Endothelial cell of umbilical vein (primary cell): Measurements from ENCODE around the gene MED15. TPM values are rescaled to one million over a fixed set of nuclear protein-coding genes. Genes with fewer than 3 reads are reported as not detected.

Source experiments
- BruUV-seq: library from RNA; stranded (reverse); fragments of 400-500 nt; replicated peaks from 2 replicates; lab custom pipeline; 2021; lab: Mats Ljungman, UMichigan
- CTCF ChIA-PET: fragments of 300-600, 350-600 bp; sonication (Branson Sonifier 250); formaldehyde crosslinking; loops from one replicate; lab custom pipeline; 2021; ENCODE audit warnings: antibody characterized with exemption, inconsistent platforms; lab: Charles Lee
- POLR2A ChIA-PET: fragments of 300-600, 350-600 bp; sonication (Branson Sonifier 250); formaldehyde crosslinking; loops from one replicate; lab custom pipeline; 2021; ENCODE audit warnings: antibody characterized with exemption, inconsistent platforms; lab: Charles Lee
- DNase-seq: peaks from one replicate; pipeline ENCODE4 v3.0.0-alpha.2; 2011; ENCODE audit warnings: low read depth, low spot score
- FAIRE-seq: peaks from 2 replicates; lab custom pipeline; 2011; peaks lifted over from hg19 to GRCh38; lab: Jason Lieb, UNC
- H2AFZ ChIP-seq: 2 replicates; pipeline ENCODE4 v1.6.0; 2012; ENCODE audit warnings: low read depth, low read length, control low read depth, inconsistent platforms
- H3K27ac ChIP-seq: 2 replicates; pipeline ENCODE4 v1.5.1; 2011; ENCODE audit warnings: low read depth, mild to moderate bottlenecking, control low read depth, low read length, moderate library complexity; ENCODE audit not compliant: insufficient read depth
- H3K27me3 ChIP-seq, 2 experiments: 2 replicates each; pipeline versions ENCODE4 v1.6.0 to v1.6.1; 2011; ENCODE audit warnings: low read length in 2 of 2, mixed read lengths in 1 of 2; ENCODE audit not compliant: control insufficient read depth in 2 of 2, insufficient read depth in 2 of 2
- H3K36me3 ChIP-seq, 2 experiments: 2 replicates in 1 of 2; 3 replicates in 1 of 2; pipeline ENCODE4 v1.5.1; 2011; ENCODE audit warnings: low read length in 2 of 2, mild to moderate bottlenecking in 1 of 2, moderate library complexity in 1 of 2; ENCODE audit not compliant: control insufficient read depth in 2 of 2, insufficient read depth in 2 of 2; ENCODE audit errors: extremely low read depth in 1 of 2
- H3K4me1 ChIP-seq: 3 replicates; pipeline ENCODE4 v1.5.1; 2011; ENCODE audit warnings: mild to moderate bottlenecking, low read length; ENCODE audit not compliant: control insufficient read depth, insufficient read depth; ENCODE audit errors: extremely low read depth
- H3K4me2 ChIP-seq: 2 replicates; pipeline ENCODE4 v1.6.1; 2011; ENCODE audit warnings: low read length, control low read depth, mixed read lengths; ENCODE audit not compliant: insufficient read depth
- H3K4me3 ChIP-seq, 3 experiments: fragments of 200-600 bp in 1 of 3; sonication (generic), shearing (Covaris generic) in 1 of 3; replicated peaks in 1 of 3; 2 replicates each; pipeline ENCODE4 v1.5.1; 2011 to 2016; ENCODE audit warnings: control low read depth in 3 of 3, low read length in 3 of 3, mild to moderate bottlenecking in 2 of 3, inconsistent platforms in 1 of 3, low read depth in 1 of 3, moderate library complexity in 1 of 3; ENCODE audit not compliant: insufficient read depth in 1 of 3
- H3K79me2 ChIP-seq: 2 replicates; pipeline ENCODE4 v1.6.0; 2012; ENCODE audit warnings: low read length, inconsistent platforms; ENCODE audit not compliant: control insufficient read depth, insufficient read depth
- H3K9ac ChIP-seq: replicated peaks from 2 replicates; pipeline ENCODE3; 2011; ENCODE audit warnings: low read length, control low read depth; ENCODE audit not compliant: insufficient read depth; ENCODE audit errors: extremely low read depth
- H3K9me1 ChIP-seq: replicated peaks from 3 replicates; pipeline ENCODE4 v1.6.0; 2011; ENCODE audit warnings: mild to moderate bottlenecking, low read length; ENCODE audit not compliant: control insufficient read depth, insufficient read depth; ENCODE audit errors: extremely low read depth
- H3K9me3 ChIP-seq: replicated peaks from 2 replicates; pipeline ENCODE4 v1.5.1; 2012; ENCODE audit warnings: low read length, inconsistent platforms; ENCODE audit not compliant: control insufficient read depth, insufficient read depth
- H4K20me1 ChIP-seq: replicated peaks from 2 replicates; pipeline ENCODE3; 2011; ENCODE audit warnings: mild to moderate bottlenecking, low read length; ENCODE audit not compliant: control insufficient read depth, insufficient read depth; ENCODE audit errors: extremely low read depth
- CTCF ChIP-seq, 2 donors: IDR thresholded peaks; 1 replicate in 1 of 2; 2 replicates in 1 of 2; pipeline ENCODE4 v1.5.1; 2011; ENCODE audit warnings: low read length in 2 of 2, mild to moderate bottlenecking in 2 of 2, moderate library complexity in 2 of 2, control low read depth in 1 of 2, inconsistent platforms in 1 of 2, low read depth in 1 of 2; ENCODE audit not compliant: insufficient read depth in 1 of 2; ENCODE audit errors: extremely low read depth in 1 of 2
- EZH2 ChIP-seq: IDR thresholded peaks from 2 replicates; pipeline ENCODE4 v1.6.1; 2012; ENCODE audit warnings: borderline replicate concordance, low read depth, mild to moderate bottlenecking, moderate library complexity, low read length, inconsistent platforms; ENCODE audit not compliant: severe bottlenecking
- FOS ChIP-seq: IDR thresholded peaks from 2 replicates; pipeline ENCODE4 v1.6.1; 2011; ENCODE audit warnings: mild to moderate bottlenecking, low read length, moderate library complexity, borderline replicate concordance; ENCODE audit not compliant: insufficient read depth
- GATA2 ChIP-seq: IDR thresholded peaks from 2 replicates; pipeline ENCODE4 v1.7.0; 2011; ENCODE audit warnings: low read depth, mild to moderate bottlenecking, moderate library complexity, mixed read lengths, low read length; ENCODE audit not compliant: insufficient read length, insufficient read depth
- MAX ChIP-seq: IDR thresholded peaks from 2 replicates; pipeline ENCODE4 v1.6.1; 2011; ENCODE audit not compliant: insufficient read depth, insufficient read length
- MYC ChIP-seq: IDR thresholded peaks from one replicate; pipeline ENCODE4 v1.6.1; 2011; ENCODE audit warnings: mild to moderate bottlenecking, low read depth, low read length
- POLR2A ChIP-seq: IDR thresholded peaks from 2 replicates; pipeline ENCODE4 v1.6.1; 2012; ENCODE audit warnings: low read depth, mild to moderate bottlenecking, control low read depth, low read length
- dilution Hi-C: fragments of 300-500 bp; cut with MboI; formaldehyde crosslinking; loops from one replicate; pipeline ENCODE4 v1.15.0; 2019; ENCODE audit warnings: low sequenced_read_pairs; ENCODE audit not compliant: extremely low pct_ligation_motif_present
- intact Hi-C: fragments of 100-400 bp; cut with micrococcal nuclease; formaldehyde crosslinking; loops from one replicate; pipeline ENCODE4 v1.10.0; 2022
- polyA plus RNA-seq, 4 experiments: library from polyadenylated mRNA; depleted of rRNA in 3 of 4; stranded (reverse) in 3 of 4; unstranded in 1 of 4; fragments of >200 nt; gene quantifications; 2 replicates each; pipeline versions ENCODE4 v1.2.1 to v1.2.3, GENCODE V29; 2011 to 2012; ENCODE audit warnings: missing spikeins in 1 of 4
- total RNA-seq: library from RNA; stranded (reverse); gene quantifications from 2 replicates; pipeline ENCODE4 v1.2.3, GENCODE V29; 2021

The MED15 gene
- total and polyA plus RNA-seq, 2 donors (not counting 3 experiments of a cell fraction or from before 2014, with no cell fraction given): 68.1 to 138 TPM

GRCh38 chr22:20578192-20578591 is 70.8 kb downstream of the MED15 start:
- no peak for DNase-seq
- Histone ChIP-seq H3K4me2 (no peak overlapping the region), H3K9ac (no peak overlapping the region), H3K27me3 (no peaks in the 10 kb centered on the region), H3K79me2 (peaks cover 10% of the 10 kb centered on the region), H3K4me3 (no peak overlapping the region), H2AFZ (no peak overlapping the region), H3K36me3 (peaks cover 29 to 66% of the 10 kb centered on the region in 2 experiments), H3K9me1 (no peaks in the 10 kb centered on the region), H4K20me1 (no peaks in the 10 kb centered on the region), H3K4me1 (no peaks in the 10 kb centered on the region), H3K27ac (no peak overlapping the region), H3K9me3 (no peaks in the 10 kb centered on the region)
- intact Hi-C loops: no loop called here
- BruUV-seq: no TSS peak
- ChIA-PET CTCF (interaction anchor here (1.4 to 2.2 kb wide), 2 partner anchors 10 to 14 kb away, joined by 5 to 10 read pairs; no protein-coding TSS in a partner anchor), POLR2A (no interaction called here)
- TF ChIP-seq CTCF (IDR thresholded peaks at IDR 0.05; ENCODE audit: extremely low read depth in 1 of 2, insufficient read depth in 1 of 2, low read depth in 1 of 2, low read length in 2 of 2) (no peak), GATA2 (no peak), MAX (no peak), MYC (no peak), FOS (no peak), EZH2 (no peak), POLR2A (no peak)
- FAIRE-seq: no peak
- dilution Hi-C loops: no loop called here
